ENCODE measurements around the gene DDX10.

DDX10 gene

GRCh38 chr11:108906329-108906728, 241.5 kb downstream of the DDX10 start:
- DNase-seq (ENCODE audit: low read depth in 2 of 2): no peak

- DNase-seq (ENCODE audit: low read depth in 2 of 2): no peak
These were observed 242.0 kb downstream of the DDX10 start for GRCh38 chr11:108906826-108907225.

- DNase-seq (ENCODE audit: low read depth in 2 of 2): no peak
These were observed 244.2 kb downstream of the DDX10 start for GRCh38 chr11:108909041-108909440.

- DNase-seq (ENCODE audit: low read depth in 2 of 2): no peak
These were observed 245.1 kb downstream of the DDX10 start for GRCh38 chr11:108909921-108910320.

GRCh38 chr11:108912581-108912980, 247.7 kb downstream of the DDX10 start:
- no peak for DNase-seq (ENCODE audit: low read depth in 2 of 2)

GRCh38 chr11:108913204-108913603, 248.3 kb downstream of the DDX10 start:
- DNase-seq (ENCODE audit: low read depth in 2 of 2): no peak

GRCh38 chr11:108914211-108914610, 249.3 kb downstream of the DDX10 start:
- DNase-seq (ENCODE audit: low read depth in 2 of 2): no peak

- DNase-seq (ENCODE audit: low read depth in 2 of 2): no peak
These were observed 250.1 kb downstream of the DDX10 start for GRCh38 chr11:108914981-108915380.

GRCh38 chr11:108915666-108916065, 250.8 kb downstream of the DDX10 start:
- DNase-seq (ENCODE audit: low read depth in 2 of 2): no peak

GRCh38 chr11:108916290-108916689, 251.4 kb downstream of the DDX10 start:
- DNase-seq (ENCODE audit: low read depth in 2 of 2): no peak

- DNase-seq (ENCODE audit: low read depth in 2 of 2): no peak
These were observed 252.1 kb downstream of the DDX10 start for GRCh38 chr11:108916935-108917334.

- no peak for DNase-seq (ENCODE audit: low read depth in 2 of 2)
These were observed 256.3 kb downstream of the DDX10 start for GRCh38 chr11:108921211-108921610.

GRCh38 chr11:108922241-108922640, 257.4 kb downstream of the DDX10 start:
- no peak for DNase-seq (ENCODE audit: low read depth in 2 of 2)

GRCh38 chr11:108923413-108923812, 258.5 kb downstream of the DDX10 start:
- DNase-seq (ENCODE audit: low read depth in 2 of 2): no peak

GRCh38 chr11:108926171-108926840, 261.4 kb downstream of the DDX10 start:
- no peak for DNase-seq (ENCODE audit: low read depth in 2 of 2)

- DNase-seq (ENCODE audit: low read depth in 2 of 2): no peak
These were observed 262.1 kb downstream of the DDX10 start for GRCh38 chr11:108926841-108927577.

- DNase-seq (ENCODE audit: low read depth in 2 of 2): no peak
These were observed 263.1 kb downstream of the DDX10 start for GRCh38 chr11:108927791-108928545.

GRCh38 chr11:108929241-108929640, 264.4 kb downstream of the DDX10 start:
- no peak for DNase-seq (ENCODE audit: low read depth in 2 of 2)

GRCh38 chr11:108931168-108931567, 266.3 kb downstream of the DDX10 start:
- DNase-seq (ENCODE audit: low read depth in 2 of 2): no peak

- no peak for DNase-seq (ENCODE audit: low read depth in 2 of 2)
These were observed 268.8 kb downstream of the DDX10 start for GRCh38 chr11:108933630-108934029.

- no peak for DNase-seq (ENCODE audit: low read depth in 2 of 2)
These were observed 269.4 kb downstream of the DDX10 start for GRCh38 chr11:108934289-108934688.

- no peak for DNase-seq (ENCODE audit: low read depth in 2 of 2)
These were observed 269.8 kb downstream of the DDX10 start for GRCh38 chr11:108934696-108935095.

GRCh38 chr11:108937746-108938145, 272.9 kb downstream of the DDX10 start:
- DNase-seq (ENCODE audit: low read depth in 2 of 2): no peak

Data from stimulated activated CD8-positive, alpha-beta memory T cell treated with anti-CD3 and anti-CD28 coated beads, Interleukin-15, amount 100 ng/mL, for 4 hours (primary cell).